SHP77 (cell line): ENCODE data around the gene AFAP1L2.

Experiments used
- DNase-seq, 2 experiments: peaks; one replicate each; lab custom pipeline; 2025; lab: John Stamatoyannopoulos, UW

The AFAP1L2 gene

DNA sequence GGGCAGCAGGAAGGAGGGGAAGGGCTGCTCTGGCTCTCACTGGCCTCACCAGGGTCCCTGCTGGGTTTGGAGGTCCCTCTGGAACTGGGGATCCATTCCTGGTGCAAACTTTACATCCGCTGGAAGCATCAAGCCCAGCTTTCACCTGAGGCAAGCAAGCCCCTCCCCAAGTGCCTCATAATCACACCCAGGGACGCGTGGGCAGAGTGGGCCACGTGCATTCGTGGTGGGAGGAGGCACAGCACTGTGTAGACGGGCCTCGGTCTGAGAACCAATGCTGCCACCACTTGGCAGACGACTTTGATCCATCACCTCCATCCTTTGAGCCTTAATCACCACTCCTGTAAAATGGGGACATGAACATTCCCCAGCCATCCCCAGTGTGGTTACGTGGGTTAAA lies 91.2 kb downstream of the AFAP1L2 start:
- no peak for DNase-seq

DNA sequence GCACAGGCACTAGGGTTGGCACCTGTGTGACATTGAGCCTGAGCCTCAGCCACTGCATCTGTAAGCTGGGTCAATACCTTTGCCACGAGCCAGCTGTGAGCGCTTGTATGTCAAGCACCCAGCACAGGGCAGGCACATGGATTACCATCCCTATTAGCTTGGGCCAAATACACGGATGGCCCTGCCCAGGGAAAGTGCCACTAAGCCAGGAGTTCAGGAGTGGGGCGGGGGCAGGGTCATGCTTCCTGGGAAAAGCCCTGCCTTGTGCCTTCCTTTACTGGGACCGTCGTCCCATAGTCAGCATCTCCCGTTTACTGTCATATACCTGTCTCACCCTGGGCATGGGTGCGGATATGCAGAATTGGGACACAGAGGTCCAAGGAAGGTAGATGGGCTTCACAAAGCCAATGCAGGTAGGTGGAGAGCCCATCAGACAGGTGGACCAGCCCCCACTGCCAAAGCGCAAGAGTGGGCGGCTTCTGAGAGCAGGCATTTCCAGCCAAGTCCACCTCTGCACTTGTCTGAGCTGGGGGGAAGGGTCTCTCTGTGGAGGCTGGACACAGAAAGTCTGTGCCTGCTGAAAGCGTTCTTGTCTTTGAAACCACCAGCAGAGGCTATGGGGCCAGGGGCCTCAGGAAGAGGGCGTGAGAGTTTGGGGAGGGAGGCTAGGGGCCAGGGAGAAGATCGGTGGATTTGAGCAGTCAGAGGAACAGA lies 92.6 kb downstream of the AFAP1L2 start:
- no peak for DNase-seq

DNA sequence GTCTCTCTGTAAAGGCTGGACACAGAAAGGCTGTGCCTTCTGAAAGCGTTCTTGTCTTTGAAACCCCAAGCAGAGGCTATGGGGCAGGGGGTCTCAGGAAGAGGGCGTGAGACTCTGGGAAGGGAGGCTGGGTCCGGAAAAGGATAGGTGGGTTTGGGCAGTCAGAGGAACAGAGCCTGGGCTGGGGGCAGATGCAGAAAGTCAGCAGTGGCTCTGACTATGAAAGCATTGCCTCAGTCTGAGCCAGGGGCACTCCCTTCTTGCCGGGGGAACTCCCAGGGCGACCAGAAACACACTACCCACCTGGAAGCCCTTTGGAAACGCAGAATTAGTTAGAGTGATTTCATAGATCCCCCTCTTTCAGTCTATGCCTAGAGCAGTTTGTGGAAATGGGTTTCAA lies 93.3 kb downstream of the AFAP1L2 start:
- DNase-seq = no peak

DNA sequence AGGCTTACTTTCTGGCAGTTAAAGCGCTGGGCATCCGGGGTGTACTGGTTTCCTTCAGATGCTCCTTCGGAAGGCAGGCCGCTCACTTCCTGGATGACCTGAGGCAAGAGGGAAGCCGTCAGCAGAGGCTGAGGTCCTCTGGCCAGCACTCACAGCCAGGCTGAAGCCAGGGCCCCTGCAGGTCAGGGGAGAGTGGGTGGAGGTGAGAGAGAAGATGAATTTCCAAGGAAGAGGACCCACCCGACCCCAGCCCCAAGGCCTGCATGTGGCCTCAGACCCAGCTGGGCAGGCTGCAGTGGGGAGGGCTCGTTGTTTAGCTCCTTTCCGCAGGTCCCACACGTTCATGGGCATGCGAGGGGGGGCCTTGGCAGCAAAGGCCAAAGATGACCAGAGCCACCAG lies 94.0 kb downstream of the AFAP1L2 start:
- DNase-seq = no peak

DNA sequence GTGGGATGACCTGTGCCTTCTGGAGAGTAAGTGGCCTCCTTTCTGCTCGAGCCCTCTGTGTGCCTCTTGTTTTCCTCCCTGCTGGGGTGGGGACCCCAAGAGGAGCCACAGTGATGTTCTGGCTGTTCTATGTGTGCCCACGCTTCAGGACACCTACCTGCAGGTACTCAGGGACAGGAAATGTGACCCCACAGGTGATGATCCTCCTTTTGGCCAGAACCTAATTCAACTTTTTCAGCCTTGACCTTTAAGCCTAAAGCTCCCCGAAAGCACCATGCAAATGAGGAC lies 95.0 kb downstream of the AFAP1L2 start:
- DNase-seq = no peak

DNA sequence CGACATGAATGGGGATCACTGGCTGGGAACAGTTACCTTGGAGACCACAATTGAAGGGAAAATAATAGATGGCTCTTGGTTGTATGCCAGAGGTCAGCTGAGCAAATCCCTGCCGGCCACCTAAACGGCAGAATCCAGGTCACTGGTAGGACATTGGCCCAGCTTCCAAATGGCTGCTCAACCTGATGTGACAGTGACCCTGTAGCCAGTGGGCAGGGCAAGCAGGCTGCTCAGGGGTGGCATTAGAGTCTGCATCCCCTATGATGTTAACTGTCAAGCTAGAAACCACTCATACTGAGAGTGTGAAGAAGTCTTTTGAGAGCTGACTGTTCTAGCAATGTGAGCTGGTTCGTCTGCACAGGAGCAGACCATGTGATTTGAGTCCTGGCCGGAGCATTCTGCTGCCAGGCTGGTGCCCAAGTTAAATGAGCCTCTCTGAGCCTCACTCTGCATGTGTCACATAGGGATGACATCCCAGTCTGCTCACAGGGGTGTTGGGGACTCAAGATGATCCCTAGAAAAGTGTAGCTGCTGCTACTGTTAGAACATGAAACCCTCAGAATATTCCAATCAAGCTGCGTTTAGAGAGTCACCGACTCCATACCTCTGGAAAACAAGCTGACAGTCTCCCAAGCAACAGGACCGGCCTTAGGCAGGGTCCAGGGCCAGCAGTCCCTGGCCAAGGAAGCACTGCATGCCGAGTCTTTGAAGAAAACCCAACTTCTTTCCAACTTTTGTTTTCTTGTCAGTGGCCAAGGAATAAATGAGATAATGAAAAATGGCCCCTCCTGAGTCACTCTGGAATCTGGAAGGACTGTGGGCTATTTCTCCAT lies 95.6 kb downstream of the AFAP1L2 start:
- no peak for DNase-seq

DNA sequence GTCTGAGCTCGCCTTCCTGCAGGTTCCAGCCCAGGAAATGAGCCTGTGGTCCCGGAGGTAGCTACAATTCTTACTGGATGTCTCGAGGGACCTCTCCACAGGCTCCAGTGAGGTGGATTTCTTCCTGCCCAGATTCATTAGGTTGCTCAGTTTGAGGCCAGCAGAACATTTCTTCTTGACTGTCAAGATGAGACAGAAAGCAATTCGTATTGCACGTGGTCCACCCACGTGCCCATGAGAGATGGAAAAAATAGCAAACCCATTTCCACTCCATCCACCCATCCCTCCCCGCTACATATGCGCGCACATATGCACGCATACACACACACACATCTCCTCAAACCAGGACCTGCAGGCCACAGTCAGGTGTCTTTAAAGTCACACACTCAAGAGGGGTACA lies 96.6 kb downstream of the AFAP1L2 start:
- no peak for DNase-seq

DNA sequence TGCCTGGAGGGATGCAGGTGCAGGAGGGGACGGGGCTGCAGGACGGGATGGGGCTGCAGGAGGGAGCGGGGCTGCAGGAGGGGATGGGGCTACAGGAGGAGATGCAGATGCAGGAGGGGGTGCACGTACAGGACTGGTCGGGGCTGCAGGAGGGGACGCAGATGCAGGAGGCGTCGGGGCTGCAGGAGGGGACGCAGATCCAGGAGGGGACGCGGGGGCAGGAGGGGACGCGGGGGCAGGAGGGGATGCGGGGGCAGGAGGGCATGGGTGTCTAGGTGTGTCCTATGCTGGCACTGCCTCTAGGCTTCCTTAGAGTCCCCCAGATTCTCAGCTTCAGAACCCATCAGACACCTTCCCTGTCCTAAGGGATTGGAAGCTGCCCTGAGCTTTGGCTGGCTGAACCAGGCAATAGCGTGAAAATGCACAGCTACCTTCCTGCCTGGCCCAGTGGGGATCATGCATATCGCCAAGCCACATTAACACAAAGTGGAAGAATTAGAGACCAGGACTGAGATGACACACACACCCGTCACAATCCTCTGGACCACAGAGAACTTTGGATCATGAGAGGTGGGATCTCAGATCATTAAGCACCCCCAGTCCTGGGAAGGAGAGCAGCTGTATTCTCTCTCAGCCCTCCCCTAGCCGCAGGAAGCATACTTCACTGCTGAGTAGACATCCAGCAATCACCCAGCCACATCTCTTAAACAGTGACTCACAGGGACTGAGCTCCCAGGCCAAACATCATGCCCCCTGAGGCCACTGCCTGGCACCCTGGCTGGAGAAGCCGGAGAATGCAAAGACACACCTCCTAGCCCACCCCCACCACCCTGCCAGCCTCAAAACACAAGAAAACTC lies 98.0 kb downstream of the AFAP1L2 start:
- no peak for DNase-seq

DNA sequence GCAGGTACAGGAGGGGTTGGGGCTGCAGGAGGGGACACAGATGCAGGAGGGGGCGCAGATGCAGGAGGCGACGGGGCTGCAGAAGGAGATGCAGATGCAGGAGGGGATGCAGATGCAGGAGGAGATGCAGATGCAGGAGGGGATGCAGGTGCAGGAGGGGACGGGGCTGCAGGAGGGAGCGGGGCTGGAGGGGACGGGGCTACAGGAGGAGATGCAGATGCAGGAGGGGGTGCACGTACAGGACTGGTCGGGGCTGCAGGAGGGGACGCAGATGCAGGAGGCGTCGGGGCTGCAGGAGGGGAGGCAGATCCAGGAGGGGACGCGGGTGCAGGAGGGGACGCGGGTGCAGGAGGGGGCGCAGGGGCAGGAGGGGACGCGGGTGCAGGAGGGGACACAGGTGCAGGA lies 98.8 kb downstream of the AFAP1L2 start:
- DNase-seq = no peak

DNA sequence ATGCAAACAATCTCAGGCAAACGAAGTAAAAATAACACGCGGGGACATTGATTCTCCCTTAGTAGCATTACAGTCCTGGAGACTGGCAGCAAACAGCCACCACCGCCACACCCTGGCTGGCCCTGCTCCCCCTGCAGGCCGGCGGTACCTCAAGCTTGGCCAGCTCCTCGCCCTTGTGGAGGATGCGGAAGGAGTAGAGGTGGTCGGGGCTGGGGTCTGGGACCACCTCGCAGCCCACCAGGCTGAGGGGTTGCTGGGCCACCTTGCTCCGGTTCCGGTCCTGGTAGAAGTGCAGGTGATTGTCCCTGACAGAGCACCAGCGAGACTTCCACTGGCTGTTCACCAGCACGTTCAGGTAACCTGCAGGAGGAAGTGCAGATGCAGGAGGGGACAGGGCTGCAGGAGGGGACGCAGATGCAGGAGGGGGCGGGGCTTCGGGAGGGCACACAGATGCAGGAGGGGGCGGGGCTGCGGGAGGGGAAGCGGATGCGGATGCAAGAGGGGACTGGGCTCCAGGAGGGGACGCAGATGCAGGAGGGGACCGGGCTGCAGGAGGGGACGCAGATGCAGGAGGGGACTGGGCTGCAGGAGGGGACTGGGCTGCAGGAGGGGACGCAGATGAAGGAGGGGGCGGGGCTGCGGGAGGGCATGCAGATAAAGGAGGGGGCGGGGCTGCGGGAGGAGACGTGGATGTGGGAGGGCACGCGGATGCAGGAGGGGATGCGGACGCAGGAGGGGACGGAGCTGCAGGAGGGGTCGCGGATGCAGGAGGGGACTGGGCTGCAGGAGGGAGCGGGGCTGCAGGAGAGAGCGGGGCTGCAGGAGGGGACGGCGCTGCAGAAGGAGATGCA lies 99.5 kb downstream of the AFAP1L2 start:
- DNase-seq = peak; percentile 11 to 21

DNA sequence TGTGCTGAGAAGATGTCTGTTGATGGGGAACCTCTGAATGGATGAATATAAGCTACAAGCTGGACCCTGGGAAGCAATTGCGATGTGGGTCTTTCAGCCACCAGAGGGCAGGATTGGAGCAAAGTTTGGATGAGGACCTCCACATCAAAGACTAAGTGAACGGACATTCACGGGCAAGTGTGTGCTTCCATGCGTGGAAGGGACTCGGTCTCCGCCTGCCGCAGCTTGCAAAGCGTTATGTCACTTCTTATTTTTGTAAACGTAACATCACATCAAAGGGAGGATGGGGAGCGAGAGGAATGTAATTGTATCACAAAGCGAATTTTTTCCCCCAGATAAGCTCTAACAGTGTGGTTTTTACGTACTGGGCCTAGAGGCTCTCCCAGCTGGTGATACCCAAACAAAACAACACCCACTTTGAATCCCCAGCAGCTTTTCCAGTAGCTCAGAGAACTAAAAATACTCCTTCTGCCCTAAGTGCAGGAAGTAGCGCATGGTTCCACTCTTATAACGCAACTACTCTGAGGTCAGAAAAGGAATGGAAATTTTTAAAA lies 100.2 kb downstream of the AFAP1L2 start:
- DNase-seq = peak; percentile 48 to 75

DNA sequence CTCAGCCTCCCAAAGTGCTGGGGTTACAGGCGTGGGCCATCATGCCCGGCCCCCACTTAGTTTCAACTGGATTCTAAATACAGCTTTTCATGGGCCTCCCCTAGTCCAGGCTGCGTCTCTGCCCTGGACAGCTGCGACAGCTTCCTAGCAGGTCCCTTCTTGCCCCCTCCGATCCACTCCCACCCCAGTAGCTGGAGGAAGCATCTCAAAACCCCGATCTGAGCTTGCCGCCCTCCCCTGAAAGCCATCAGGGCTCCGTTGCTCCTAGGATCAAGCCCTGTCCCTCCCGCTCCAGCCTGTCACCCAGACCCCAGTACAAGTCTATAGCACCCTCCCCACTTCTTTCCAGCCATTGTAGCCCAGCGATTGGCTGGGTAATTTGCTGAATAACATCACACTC lies 100.7 kb downstream of the AFAP1L2 start:
- DNase-seq = no peak

DNA sequence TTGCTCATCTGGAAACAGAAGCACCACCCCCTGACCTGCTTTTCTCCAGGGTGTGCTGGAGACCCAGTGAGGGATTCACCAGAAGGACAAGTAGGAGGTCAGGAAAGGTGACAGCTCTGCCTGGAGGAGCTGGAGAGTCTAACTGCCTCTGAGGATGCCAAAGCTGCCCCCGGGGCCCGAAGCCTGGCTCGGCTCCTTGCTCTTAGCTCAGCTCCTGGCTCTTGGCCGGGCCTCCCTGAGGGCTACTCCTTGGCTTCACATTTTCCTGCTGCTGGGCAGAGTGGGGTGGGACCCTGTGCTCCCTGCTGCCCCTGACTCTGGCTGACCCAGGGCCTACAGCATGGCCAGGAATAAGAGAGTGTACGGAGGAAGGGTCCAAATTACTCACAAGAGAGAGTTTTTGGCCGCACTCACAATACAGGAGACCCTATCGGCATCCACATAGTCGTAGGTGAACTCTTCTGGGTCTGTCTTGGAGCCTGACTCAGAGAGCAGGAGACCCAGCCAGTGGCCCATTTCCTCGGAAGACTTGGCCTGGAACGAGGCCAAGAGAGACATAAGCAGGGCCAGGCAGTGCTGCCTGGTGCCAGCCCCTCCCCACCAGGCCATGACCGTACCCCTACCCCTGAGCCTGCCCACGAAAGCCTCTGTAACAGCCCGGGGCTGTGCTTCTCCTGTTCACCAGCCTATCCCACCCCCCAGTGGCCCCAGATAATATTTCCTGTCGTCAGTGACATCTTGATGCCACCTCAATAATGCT lies 102.2 kb downstream of the AFAP1L2 start:
- no peak for DNase-seq

DNA sequence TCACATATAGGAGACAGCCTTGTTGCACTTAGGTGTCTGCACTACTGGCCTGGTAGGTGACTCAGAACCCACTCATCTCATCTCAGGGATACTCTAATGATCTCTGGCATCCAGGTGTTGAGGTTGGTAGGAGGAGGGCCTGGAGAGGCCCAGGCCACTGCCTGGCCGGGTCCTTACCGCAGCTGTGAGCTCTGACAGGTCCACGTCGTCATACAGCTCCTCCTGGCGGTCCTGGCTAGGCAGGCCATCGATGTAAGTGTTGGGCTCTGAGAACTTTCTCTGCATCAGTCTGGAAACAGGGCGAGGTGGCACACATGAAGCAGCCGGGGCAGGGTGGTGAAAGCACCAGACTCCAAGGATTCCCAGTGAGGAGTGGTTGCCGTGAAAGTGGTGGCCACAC lies 103.1 kb downstream of the AFAP1L2 start:
- peak in 1 of 2 experiments; percentile 16 for DNase-seq

DNA sequence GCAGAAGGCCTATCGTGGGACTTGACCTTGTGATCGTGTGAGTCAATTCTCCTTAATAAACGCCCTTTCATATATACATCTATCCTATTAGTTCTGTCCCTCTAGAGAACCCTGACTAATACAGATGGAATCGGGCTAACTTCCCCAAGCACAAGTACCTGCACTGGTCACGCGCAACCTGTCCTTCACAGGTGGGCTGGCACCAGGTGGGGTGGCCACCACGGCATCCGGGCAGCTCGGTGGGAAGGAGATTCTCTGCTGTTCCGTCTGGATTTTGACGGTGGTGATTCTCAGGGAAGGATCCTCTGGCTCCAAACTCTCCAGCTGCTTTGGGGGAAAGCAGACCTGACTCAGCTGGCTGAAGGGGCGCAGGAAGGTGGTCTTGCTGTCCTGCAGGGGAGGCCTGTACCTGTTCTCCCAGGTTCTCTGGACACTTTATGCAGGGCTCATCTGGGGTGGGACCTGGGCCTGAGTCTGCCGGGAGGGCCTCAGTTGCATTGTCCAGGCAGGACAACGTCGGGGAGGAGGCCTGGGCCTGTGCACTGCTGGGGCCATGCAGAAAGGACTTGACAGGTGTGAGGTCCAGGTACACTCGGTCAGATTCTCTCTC lies 104.2 kb downstream of the AFAP1L2 start:
- no peak for DNase-seq

DNA sequence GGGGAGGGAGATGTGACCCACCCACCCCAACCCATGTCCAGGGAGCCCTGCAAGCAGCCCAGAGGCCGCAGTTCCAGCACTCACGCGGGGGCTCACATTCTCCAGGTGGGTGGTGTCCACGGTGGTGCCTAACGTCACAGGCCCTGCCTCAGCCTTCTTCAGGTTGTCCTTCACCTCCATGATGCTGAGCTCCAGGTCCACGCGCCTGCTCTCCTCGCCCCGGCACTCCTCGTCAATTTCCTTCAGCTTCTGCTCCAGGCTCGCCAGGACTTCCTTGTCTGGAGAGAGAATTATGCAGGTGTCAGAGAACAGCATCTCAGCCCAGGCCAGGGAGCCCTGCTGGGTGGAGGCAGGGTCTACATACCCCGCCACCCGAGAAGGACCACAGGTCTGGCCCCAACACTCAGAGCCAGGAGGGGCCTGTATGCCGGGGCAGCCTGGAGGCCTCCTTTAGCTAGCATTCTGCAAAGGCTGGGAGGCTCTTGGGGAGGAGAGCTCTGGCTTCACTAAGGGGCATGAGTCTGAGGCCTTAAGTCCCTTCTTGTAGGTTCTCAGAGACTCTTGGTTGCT lies 107.1 kb downstream of the AFAP1L2 start:
- no peak for DNase-seq

DNA sequence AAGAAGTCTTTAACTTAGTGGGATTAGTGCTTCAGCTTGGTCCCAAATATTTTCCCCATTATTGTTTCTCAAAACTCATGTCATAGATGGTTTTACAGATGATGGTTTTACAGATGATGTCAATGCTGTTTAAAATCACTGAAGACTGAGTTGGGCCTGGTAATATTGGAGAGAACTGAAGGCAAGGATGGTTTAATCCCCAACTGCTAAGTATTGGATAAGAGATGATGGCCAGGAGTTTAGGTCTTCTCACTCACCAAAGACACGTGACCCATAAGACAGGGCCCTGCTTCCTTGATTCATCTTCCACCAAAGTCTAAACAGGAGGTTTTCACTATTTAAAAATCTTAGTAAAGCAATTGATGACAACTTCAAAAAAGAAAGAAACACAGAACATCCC lies 108.9 kb downstream of the AFAP1L2 start:
- DNase-seq = no peak

DNA sequence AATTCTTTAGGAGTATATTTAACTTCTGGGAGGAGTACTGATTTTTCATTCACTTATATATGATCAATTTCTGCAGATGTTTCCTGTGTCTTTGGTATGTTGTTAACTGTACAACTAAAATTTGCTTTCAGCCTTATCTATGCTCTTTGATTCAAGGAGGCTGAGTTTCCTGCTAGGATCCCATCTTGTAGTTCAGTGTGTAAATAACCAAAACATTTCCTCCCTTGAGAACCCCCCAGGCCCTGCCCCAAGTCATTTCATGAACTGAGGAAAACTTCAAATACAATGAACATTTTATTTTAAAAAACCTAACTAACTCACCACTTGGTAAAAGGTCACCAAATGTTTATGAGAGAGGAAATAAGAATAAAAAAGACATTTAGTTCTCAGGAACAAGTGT lies 109.8 kb downstream of the AFAP1L2 start:
- no peak for DNase-seq

DNA sequence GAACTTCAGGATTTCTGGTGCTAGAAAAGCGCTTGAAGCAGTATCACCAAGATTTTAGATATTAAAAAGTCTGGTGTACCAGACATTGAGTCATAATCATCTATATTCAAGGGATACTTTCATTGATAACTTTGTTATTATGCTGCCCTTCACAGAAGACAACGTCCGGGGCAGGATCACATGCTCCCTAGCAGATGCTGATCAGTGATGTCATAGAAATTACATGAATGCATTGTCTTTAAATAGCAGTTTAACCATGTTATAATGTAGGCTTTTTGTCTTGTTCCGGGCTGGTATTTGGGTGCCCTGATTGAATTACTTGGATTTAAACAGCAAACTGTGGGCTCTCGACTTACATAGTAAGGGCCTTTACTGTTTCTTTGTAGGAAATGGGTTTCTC lies 111.2 kb downstream of the AFAP1L2 start:
- no peak for DNase-seq

DNA sequence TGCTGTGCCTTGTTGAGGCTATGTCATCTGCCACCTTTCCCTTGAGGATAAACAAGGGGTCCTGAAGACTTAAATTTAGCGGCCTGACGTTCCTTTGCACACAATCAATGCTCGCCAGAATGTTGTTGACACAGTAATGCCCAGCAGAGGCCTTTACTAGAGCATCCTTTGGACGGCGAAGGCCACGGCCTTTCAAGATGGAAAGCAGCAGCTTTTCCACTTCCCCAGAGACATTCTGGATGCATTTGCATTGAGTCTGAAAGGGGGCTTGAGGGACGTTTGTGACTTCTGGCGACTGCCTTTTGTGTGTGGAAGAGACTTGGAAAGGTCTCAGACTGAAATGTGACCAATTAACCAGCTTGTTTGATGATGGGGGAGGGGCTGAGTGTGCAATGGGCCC lies 112.8 kb downstream of the AFAP1L2 start:
- no peak for DNase-seq
